Activated T-cell treated with anti-CD3 and anti-CD28 coated beads for 4 hours (primary cell): ENCODE results near the gene CCT7.
"Not testable (repeated sequence)": the region's sequence is repeated elsewhere in the genome, so short reads cannot be mapped to it uniquely, and the experiment has no call there.

Experiments
- DNase-seq: peaks from one replicate; pipeline ENCODE4 v3.0.0-alpha.2; 2020

The CCT7 gene

GRCh38 chr2:73233932-73234832 is at the start of gene CCT7:
Gene CCT7 (plus strand): TSS chr2:73234308. CDS start chr2:73234379, 71 bp downstream.
- peak; percentile 78 for DNase-seq

GRCh38 chr2:73185965-73186364 is 48.1 kb upstream of the CCT7 start:
- no peak for DNase-seq

GRCh38 chr2:73187549-73187948 is 46.6 kb upstream of the CCT7 start:
- DNase-seq = no peak

GRCh38 chr2:73197579-73197978 is 36.5 kb upstream of the CCT7 start:
- no peak for DNase-seq

GRCh38 chr2:73200281-73200680 is 33.8 kb upstream of the CCT7 start:
- DNase-seq = not testable (repeated sequence)

- no peak for DNase-seq
Observed at GRCh38 chr2:73202156-73203054, 31.7 kb upstream of the CCT7 start, which contains the start of gene NOTO. Gene NOTO (plus strand): TSS chr2:73202574. CDS start chr2:73202667, 93 bp downstream.

- no peak for DNase-seq
Observed at GRCh38 chr2:73203055-73203681, 30.9 kb upstream of the CCT7 start.

- DNase-seq = no peak
Observed at GRCh38 chr2:73205611-73206010, 28.5 kb upstream of the CCT7 start.

- DNase-seq = no peak
Observed at GRCh38 chr2:73208258-73208657, 25.9 kb upstream of the CCT7 start.

- no peak for DNase-seq
Observed at GRCh38 chr2:73210019-73210418, 24.1 kb upstream of the CCT7 start.

- DNase-seq = no peak
Observed at GRCh38 chr2:73210696-73211095, 23.4 kb upstream of the CCT7 start.

GRCh38 chr2:73212098-73212447 is 22.0 kb upstream of the CCT7 start:
- DNase-seq = no peak

GRCh38 chr2:73212448-73213176 is 21.5 kb upstream of the CCT7 start:
- peak; percentile 63 for DNase-seq

GRCh38 chr2:73214120-73215035 is 19.7 kb upstream of the CCT7 start, which contains the start of gene SMYD5:
Gene SMYD5 (plus strand): TSS chr2:73214245. CDS start chr2:73214267, 22 bp downstream.
- peak; percentile 95 for DNase-seq

GRCh38 chr2:73215254-73215653 is 18.9 kb upstream of the CCT7 start:
- no peak for DNase-seq

GRCh38 chr2:73217160-73217559 is 16.9 kb upstream of the CCT7 start:
- DNase-seq = no peak

- DNase-seq = no peak
Observed at GRCh38 chr2:73217826-73218225, 16.3 kb upstream of the CCT7 start.

GRCh38 chr2:73218298-73218697 is 15.8 kb upstream of the CCT7 start:
- no peak for DNase-seq

- no peak for DNase-seq
Observed at GRCh38 chr2:73223821-73224220, 10.3 kb upstream of the CCT7 start.

- no peak for DNase-seq
Observed at GRCh38 chr2:73225513-73226360, 8.4 kb upstream of the CCT7 start.
